Gastroesophageal sphincter (tissue), 3 donors: ENCODE data around the gene RANGAP1.

Experiments
- EP300 ChIP-seq: sonication (generic); formaldehyde crosslinking; IDR thresholded peaks from one replicate; pipeline ENCODE4 v1.6.1; 2017; ENCODE audit warnings: antibody characterized with exemption, mild to moderate bottlenecking
- POLR2A ChIP-seq, 2 donors: fragments of 450-650 bp; IDR thresholded peaks; one replicate each; pipeline ENCODE4 v1.6.1; 2017; ENCODE audit warnings: antibody characterized with exemption in 2 of 2, mild to moderate bottlenecking in 2 of 2, moderate library complexity in 1 of 2
- TF ChIP-seq, protein P1 (sequence below), 4 experiments: fragments of 200-600 bp in 2 of 4; fragments of 450-650 bp in 2 of 4; sonication (generic) in 1 of 4; IDR thresholded peaks; one replicate each; pipeline ENCODE4 v1.5.1; 2017 to 2019; ENCODE audit warnings: antibody characterized with exemption in 4 of 4, mild to moderate bottlenecking in 2 of 4, moderate library complexity in 2 of 4

DNA sequence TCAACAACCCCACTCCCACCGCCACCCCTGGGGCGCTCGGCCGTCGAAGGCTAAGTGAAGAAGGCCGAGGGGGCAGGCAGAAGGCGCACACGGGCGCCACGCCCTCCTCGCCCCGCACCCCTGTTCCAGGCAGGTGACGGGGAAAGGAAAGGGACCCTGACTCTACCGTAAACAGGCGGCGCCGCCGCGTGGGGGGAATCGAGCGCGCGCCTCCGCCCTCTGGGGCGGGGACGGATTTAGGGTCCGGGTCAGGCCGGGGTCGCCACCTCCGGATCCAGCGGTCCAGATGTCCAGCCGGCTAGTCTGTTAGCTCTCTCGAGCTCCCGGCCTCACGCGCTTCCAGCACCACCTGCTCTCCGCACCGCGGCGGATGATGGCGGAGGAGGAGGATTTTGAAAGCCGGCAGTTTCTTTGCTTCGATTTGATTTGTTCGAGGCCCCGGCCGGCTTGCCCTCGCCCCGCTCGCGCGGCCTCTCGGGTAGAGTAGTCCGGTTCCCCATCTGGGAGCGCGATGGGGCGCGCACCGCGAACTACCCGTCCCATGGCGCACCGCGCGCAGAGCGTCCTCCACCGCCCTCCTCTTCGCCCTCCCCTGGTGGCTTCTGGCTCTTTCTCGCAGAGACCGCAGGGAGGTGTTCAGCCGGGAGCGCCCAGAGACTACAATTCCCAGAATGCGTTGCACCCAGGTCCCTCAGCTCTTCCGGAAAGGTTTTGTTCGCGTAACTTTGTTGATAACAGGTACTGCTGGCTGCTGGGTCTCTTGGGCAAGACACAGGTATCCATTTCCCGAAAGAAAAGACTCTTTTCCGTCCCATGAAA lies at the start of gene RANGAP1:
- TF ChIP-seq POLR2A (IDR thresholded peaks at IDR 0.05) (peak; percentile 62 to 69), EP300 (no peak)
- TF ChIP-seq, protein P1, sequence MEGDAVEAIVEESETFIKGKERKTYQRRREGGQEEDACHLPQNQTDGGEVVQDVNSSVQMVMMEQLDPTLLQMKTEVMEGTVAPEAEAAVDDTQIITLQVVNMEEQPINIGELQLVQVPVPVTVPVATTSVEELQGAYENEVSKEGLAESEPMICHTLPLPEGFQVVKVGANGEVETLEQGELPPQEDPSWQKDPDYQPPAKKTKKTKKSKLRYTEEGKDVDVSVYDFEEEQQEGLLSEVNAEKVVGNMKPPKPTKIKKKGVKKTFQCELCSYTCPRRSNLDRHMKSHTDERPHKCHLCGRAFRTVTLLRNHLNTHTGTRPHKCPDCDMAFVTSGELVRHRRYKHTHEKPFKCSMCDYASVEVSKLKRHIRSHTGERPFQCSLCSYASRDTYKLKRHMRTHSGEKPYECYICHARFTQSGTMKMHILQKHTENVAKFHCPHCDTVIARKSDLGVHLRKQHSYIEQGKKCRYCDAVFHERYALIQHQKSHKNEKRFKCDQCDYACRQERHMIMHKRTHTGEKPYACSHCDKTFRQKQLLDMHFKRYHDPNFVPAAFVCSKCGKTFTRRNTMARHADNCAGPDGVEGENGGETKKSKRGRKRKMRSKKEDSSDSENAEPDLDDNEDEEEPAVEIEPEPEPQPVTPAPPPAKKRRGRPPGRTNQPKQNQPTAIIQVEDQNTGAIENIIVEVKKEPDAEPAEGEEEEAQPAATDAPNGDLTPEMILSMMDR (IDR thresholded peaks at IDR 0.05): peak in 2 of 4 experiments; percentile 48 to 62
